Liver (tissue), 3 donors: ENCODE measurements around the gene CRAT.

Source experiments
- ATF3 ChIP-seq: IDR thresholded peaks from 2 replicates; pipeline ENCODE4 v1.6.1; 2016; ENCODE audit warnings: antibody characterized with exemption
- CTCF ChIP-seq: fragments of 150-350 bp; IDR thresholded peaks from 2 replicates; pipeline ENCODE4 v1.5.1; 2017; ENCODE audit warnings: improper control_type of control experiment, low read depth, low read length; ENCODE audit not compliant: missing input control
- EGR1 ChIP-seq, 2 donors: IDR thresholded peaks; 2 replicates each; pipeline ENCODE4 v1.6.1; 2016 to 2018; ENCODE audit warnings: antibody characterized with exemption in 2 of 2, low read depth in 2 of 2
- FOXA2 ChIP-seq: IDR thresholded peaks from 2 replicates; pipeline ENCODE4 v1.6.1; 2016; ENCODE audit warnings: antibody characterized with exemption
- GABPA ChIP-seq, 2 donors: IDR thresholded peaks in 1 of 2; conservative IDR thresholded peaks in 1 of 2; 2 replicates each; pipeline ENCODE4 v1.6.1; 2016; ENCODE audit warnings: antibody characterized with exemption in 2 of 2, mild to moderate bottlenecking in 1 of 2, moderate library complexity in 1 of 2
- JUND ChIP-seq, 2 donors: IDR thresholded peaks; 2 replicates each; pipeline ENCODE4 v1.6.1; 2016; ENCODE audit warnings: antibody characterized with exemption in 2 of 2
- MAX ChIP-seq: IDR thresholded peaks from 2 replicates; pipeline ENCODE4 v1.6.1; 2016; ENCODE audit warnings: antibody characterized with exemption
- NR2F2 ChIP-seq: IDR thresholded peaks from 2 replicates; pipeline ENCODE4 v1.6.1; 2016; ENCODE audit warnings: antibody characterized with exemption
- RAD21 ChIP-seq, 2 donors: IDR thresholded peaks; 2 replicates each; pipeline ENCODE4 v1.6.1; 2016; ENCODE audit warnings: antibody characterized with exemption in 2 of 2, mild to moderate bottlenecking in 2 of 2
- REST ChIP-seq: IDR thresholded peaks from 2 replicates; pipeline ENCODE4 v1.6.1; 2016; ENCODE audit warnings: antibody characterized with exemption, mild to moderate bottlenecking
- SP1 ChIP-seq: IDR thresholded peaks from 2 replicates; pipeline ENCODE4 v1.6.1; 2018; ENCODE audit warnings: antibody characterized with exemption, mild to moderate bottlenecking
- TAF1 ChIP-seq: conservative IDR thresholded peaks from 2 replicates; pipeline ENCODE4 v1.6.1; 2016; ENCODE audit warnings: antibody characterized with exemption, mild to moderate bottlenecking
- YY1 ChIP-seq: IDR thresholded peaks from 2 replicates; pipeline ENCODE4 v1.6.1; 2016; ENCODE audit warnings: antibody characterized with exemption, mild to moderate bottlenecking
- ZBTB33 ChIP-seq: IDR thresholded peaks from 2 replicates; pipeline ENCODE4 v1.6.1; 2016; ENCODE audit warnings: antibody characterized with exemption
- donor health status: healthy.
- donor health status: healthy.

- TF ChIP-seq GABPA (IDR thresholded peaks at IDR 0.05 in 1 of 2, conservative IDR thresholded peaks at IDR 0.05 in 1 of 2) (no peak), CTCF (no peak), EGR1 (IDR thresholded peaks at IDR 0.05; ENCODE audit: low read depth in 2 of 2) (no peak), RAD21 (IDR thresholded peaks at IDR 0.05) (no peak), YY1 (no peak), JUND (IDR thresholded peaks at IDR 0.05) (no peak), SP1 (no peak), TAF1 (no peak), ATF3 (no peak), FOXA2 (no peak), MAX (no peak), REST (no peak), ZBTB33 (no peak), NR2F2 (no peak)
Observed at GRCh38 chr9:129094387-129095169, 16.0 kb downstream of the CRAT start.
